Pons (tissue), 1 donor: ENCODE data around the gene SUFU.

Source experiments
- DNase-seq: peaks from one replicate; pipeline ENCODE4 v3.0.0-alpha.2; 2016; ENCODE audit warnings: low spot score

SUFU gene

DNA sequence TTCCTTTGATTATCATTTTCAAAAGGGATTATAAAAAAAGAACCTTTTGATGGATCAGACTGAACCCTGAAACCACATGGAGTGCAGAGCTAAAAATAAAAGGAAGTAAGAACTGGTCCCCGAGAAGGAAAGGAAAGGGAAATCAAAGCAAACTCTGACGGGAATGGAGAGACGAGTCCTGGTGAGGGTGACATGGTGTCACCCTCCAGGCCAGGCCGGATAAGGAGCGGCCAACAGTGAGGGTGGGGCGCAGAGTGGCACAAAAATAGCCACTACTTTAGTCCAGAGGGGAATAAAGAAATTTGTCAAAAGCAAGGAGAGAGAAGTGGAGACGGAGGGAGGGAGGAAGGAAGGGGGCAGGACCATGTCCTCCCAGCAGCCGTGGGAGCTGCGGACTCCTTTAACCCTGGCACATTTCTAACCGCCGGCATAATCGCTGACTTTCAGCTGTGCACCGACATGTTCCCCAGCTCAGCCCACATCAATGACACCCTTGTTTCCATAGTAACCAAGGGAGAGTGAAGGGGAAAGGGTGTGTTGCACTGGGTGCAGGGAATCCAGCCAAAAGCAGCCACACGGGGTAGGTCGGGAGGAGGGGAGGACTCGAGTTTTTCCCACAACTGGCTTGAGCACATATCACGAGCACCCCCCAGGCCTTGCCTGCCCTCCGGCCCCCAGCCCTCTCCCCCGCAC, 170.2 kb downstream of the SUFU start:
- peak; percentile 82 for DNase-seq

DNA sequence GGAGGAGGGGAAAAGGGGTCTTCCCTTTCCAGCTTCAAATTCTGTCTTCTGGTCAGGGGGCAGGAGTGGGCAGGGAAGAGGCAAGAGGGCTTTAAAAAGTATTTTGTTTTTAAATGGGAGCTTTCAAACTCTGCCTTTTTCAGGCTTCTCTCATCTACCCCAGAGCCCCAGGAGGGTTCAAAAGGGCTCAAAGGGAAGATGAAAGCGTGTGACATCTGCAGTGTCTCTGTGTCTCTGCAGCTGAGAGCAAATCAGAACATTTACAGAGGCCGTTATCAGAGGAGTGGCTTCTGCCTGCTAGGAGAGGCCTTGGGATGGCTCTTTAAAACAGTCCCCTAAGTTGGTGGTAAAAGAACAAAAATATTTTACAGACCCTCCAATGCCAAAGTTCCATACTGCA, 170.8 kb downstream of the SUFU start:
- DNase-seq: peak; percentile 48

DNA sequence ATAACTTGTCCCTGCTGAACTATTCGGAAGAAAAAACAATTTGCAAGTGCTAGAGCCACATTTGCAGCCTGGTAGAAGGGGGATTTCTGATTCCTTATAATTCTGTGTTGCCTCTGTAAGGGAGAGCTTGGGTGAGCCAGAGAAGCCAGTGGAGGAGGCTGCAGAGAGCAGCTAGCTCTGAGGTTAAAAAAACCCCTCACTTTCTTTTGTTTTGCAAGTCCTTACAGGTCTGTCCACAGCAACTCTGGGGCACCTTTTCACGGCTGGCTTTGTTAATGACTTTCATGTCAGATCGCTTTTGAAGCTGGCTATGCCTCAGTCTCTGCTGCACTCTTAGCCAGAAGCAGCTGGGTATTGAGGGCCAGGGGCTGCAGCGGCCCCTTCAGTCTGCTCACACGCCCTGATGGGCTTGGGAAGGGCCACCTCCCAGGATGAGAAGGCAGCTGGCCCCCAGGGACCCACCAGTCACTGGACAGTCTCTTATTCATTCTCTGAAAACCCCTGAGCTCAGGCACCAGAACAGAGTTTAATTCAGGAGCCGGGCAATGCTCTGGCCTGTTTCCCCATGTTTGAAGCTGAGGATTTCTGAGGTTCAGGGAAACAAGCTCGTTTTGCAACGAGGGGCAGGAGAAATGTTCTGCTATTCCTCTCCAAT, 171.4 kb downstream of the SUFU start:
- DNase-seq: no peak

DNA sequence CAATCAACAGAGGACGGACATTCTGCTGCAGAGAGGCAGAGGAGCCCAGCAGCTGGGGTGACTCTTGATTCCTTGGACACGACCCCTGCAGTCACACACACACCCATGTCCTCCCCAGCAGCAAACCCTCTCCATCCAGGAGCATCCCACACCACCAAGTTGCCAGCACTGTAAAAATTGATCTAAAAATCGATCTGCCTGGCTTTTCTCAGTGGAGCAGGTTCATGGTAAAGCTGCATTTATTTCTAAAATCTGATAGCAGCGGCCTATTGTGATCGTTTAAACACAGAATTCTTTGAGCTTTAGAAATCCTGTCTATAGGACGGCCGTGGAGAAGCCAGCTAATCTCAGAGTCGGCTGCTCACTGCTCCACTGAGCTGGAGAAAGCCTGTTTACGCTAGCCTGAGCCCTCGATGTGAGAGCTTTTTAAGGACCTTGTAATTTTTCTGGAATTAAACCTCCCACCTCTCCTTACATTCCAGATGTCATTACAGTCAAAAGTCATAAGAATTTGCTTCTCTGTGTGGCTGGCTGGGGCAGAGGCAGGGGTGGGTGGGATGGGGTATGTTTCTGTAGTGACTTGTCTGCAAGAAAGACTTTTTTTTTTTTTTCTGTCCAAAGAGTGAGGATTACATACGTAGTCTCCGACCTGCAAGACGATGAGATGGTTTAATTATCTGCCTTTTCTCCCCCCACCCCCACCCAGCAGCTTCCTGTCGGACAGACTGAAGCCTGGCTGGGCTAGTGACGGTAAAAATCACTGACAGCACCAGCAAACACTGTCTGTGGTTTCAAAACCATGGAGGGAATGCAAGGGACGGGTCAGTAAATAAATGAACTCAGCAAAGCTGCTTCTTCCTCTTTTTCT, 172.1 kb downstream of the SUFU start:
- DNase-seq: peak; percentile 74

DNA sequence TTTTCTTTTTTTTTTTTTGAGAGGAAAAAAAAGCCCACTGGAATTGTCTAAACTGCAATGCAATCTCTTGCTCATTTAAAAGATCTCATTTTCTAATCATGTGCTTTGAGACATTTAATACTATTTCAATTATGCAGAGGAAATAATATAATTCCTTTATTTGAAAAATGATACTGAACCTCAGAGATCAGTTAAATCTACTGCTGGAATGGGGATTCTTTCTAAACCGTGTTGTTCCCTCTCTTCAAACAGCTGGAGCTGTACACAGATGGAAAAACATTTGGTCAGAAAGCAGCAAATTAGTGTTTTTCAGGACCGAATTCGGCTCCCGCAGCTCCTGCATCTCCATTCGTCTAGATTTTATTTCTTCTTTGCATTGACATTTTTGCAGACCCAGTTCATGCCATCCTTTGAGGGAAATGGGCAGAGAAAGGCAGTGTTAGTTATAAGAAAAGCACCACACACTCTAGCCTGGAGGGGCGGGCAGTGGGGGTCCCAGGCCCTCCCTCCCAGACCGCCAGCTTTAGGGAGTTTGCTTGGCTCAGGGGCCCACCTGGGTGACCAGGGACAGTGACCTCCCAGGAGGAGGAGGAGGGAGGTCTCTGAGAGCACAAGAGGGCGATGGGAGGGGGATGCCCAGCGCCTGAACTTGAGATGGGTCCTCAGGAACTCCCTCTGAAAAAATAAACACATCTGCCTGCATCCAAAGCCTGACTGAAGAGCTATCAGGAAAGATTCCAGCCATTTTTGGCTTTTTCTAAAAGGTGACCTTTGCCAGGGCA, 173.0 kb downstream of the SUFU start:
- DNase-seq: no peak

DNA sequence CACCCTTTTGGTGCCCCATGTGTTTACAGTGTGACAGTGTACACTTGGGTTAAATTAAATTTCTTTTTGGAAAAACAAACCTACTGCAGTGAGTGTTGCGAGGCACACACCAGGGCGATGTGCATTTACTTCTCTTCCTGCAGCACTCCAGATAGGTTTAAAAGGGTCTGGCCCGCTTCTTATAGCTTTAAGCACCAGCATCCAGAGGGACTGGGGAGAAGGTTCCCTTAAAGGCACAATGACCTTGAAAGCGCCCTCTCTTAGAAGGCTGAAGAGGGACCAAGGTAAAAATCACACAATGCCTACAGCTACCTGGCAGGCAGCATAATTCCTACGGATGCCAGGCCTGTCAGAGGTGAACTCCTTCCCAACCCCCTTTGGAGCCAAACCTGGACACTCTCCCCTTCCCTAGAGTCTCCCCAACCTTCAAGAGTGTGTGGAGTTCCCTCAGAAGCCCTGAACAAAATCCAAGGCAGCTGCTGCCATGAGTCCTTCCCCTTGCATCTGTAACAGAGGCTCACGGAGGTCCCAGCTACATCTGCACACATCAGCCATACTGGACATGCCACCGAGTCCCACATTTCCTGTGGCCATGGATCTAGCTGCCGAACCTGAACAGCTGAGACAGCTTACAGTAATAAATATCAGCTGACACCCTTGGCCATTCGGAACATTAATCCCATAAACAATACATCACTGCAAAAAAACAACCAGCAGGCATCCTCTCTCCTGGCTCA, 173.7 kb downstream of the SUFU start:
- no peak for DNase-seq

DNA sequence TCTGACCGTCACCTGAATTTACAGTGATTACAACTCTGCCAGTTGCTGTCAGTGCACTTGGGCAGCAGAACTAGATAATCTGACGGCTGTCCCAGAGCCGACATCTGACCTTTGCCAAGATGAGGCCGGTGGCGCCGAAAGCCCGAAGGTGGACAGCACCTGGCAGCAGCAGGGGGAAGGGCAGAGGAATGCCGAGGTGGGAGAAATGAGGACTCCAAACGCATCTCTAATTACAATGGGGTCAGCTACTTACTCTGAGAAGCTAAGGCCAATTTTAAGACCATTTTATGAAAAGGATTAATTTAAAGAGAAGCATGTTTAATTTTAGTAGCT, 174.3 kb downstream of the SUFU start:
- no peak for DNase-seq

DNA sequence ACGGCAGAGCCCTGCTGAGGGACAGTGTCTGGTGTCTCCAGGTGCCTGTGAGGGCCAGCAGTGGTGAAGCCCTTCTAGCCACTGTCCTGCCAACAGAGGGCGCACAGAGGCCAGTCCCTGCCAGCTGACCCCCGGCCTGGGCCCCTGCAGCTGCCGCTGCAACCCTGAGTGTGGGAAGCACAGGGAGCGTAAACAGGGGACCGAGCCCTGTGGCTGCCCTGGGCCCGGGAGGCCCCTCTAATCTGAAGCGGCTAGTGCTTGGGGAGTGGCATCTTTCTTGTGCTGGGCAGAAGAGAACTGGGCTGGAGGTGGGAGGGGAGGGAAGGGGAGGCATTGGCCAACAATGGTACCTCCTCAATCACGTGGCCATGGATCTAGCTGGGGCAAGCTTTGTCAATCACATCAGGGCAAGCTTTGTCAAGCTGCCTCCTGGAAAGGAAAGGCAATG, 175.1 kb downstream of the SUFU start:
- peak; percentile 76 for DNase-seq

DNA sequence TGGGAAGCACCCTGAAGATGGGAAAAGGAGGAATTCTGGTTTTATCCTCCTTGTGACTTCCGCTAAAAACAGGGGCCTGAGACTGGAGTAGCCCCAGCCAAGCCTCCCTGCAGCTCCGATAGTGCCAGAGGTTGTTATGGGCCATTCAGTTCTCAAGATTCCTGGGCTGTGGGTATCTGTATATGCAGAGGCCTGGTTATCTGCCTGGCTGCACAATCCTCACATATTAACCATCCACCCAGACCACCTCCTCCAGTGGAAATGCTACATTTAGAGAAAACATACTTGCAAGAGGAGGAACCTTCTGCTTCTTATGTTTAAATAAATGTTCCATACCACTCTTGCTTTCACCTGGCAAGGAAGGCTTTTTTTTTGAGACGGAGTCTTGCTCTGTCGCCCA, 175.8 kb downstream of the SUFU start:
- DNase-seq: no peak

DNA sequence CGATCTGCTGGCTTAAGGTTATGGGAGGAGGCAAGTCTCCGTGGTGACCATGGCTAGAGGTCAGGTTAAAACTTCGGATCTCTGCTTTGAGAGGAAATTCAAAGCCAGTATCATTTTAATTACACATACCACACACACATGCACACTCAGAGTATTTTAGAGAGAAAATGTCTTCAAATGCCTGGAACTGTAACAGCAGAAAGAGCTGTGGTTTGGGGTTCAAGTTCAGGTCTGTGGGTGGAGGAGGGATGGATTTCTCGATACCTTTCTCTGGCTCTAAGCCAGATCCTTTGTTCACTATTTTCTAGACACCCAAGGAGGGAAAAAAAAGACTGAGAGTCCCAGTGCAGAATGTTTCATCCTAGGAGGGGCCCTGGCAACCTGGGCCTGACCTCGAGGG, 177.9 kb downstream of the SUFU start:
- no peak for DNase-seq

DNA sequence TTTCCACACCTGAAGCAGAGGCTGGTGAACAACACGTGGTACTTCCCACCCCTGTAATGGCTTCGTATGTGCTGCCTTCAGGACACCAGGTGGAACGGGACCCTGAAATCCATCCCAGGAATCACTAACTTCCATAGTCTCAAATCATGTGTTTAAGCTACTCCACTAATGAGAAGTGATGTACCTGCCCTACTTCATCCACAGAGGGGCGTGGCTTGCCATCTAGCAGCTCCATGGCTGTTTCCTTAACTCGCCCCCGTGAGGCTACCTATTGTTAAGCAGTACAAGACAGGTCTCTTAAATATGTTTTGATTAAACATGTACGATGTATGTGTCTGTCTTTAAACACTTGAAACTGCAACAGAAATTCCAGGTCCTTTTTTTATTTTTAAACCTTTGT, 178.6 kb downstream of the SUFU start:
- no peak for DNase-seq

DNA sequence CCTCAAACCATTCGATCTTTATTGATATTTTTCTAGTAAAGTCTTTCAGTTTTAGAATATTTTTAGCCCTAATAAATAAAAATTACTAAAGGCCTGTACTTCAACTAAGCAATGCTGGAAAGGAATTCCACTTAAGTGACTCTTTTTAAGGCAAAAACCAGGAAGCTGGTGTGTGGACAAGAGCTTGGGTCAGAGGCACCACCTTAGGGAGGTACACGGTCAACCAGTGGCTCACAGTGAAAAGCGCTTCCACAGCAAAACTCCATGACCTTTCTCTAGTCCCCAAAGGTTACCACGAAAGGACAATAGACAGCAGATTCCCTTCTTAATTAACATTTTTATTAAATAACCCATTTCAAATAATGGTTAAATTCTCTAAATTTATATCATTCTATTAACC, 179.2 kb downstream of the SUFU start:
- DNase-seq: no peak
